ENCODE measurements around the gene TOPBP1.
"Not testable (repeated sequence)": the region's sequence is repeated elsewhere in the genome, so short reads cannot be mapped to it uniquely, and the experiment has no call there.

TOPBP1 gene

GRCh38 chr3:133661454-133662277 lies at the start of gene TOPBP1:
Gene TOPBP1, minus strand, starts transcription at chr3:133661941. Its CDS starts 814 bp downstream, at chr3:133661127.
- peak in 54 of 56 donors; percentile 1 to 90 (median 70) for DNase-seq

GRCh38 chr3:133711013-133711412 lies 49.3 kb upstream of the TOPBP1 start:
- DNase-seq: no peak

- no peak for DNase-seq
Measured at GRCh38 chr3:133709139-133709750, 47.5 kb upstream of the TOPBP1 start.

GRCh38 chr3:133706033-133706432 lies 44.3 kb upstream of the TOPBP1 start:
- DNase-seq: no peak

GRCh38 chr3:133703915-133704314 lies 42.2 kb upstream of the TOPBP1 start:
- no peak for DNase-seq

- no peak for DNase-seq
Measured at GRCh38 chr3:133701435-133702358, 40.0 kb upstream of the TOPBP1 start.

- no peak for DNase-seq
Measured at GRCh38 chr3:133700351-133700750, 38.6 kb upstream of the TOPBP1 start.

GRCh38 chr3:133699903-133700302 lies 38.2 kb upstream of the TOPBP1 start:
- DNase-seq: no peak

- DNase-seq: no peak
Measured at GRCh38 chr3:133699467-133699866, 37.7 kb upstream of the TOPBP1 start.

GRCh38 chr3:133697960-133698359 lies 36.2 kb upstream of the TOPBP1 start:
- no peak for DNase-seq

- DNase-seq: no peak
Measured at GRCh38 chr3:133695560-133696171, 33.9 kb upstream of the TOPBP1 start.

GRCh38 chr3:133694288-133695268 lies 32.8 kb upstream of the TOPBP1 start:
- no peak for DNase-seq

- no peak for DNase-seq
Measured at GRCh38 chr3:133693821-133694220, 32.1 kb upstream of the TOPBP1 start.

- DNase-seq: no peak
Measured at GRCh38 chr3:133692759-133693158, 31.0 kb upstream of the TOPBP1 start.

GRCh38 chr3:133691273-133692107 lies 29.7 kb upstream of the TOPBP1 start:
- DNase-seq: no peak

- not testable (repeated sequence) for DNase-seq
Measured at GRCh38 chr3:133677993-133678392, 16.3 kb upstream of the TOPBP1 start.

GRCh38 chr3:133676336-133677118 lies 14.8 kb upstream of the TOPBP1 start:
- DNase-seq: peak in 12 of 56 donors; percentile 1 to 52 (median 18)

Data from nucleus accumbens (tissue), 56 donors.